Gastroesophageal sphincter (tissue), 4 donors: ENCODE data around the gene LGALS8. TPM values are rescaled to one million over a fixed set of nuclear protein-coding genes. Genes with fewer than 3 reads are reported as not detected.

Experiments used
- ATAC-seq: fragments of 150-250 bp; one replicate; pipeline ENCODE4 v1.9.1; 2016; ENCODE audit warnings: mild to moderate bottlenecking, moderate library complexity
- H3K27ac ChIP-seq, 4 donors: fragments of 200-600 bp; sonication (generic) in 3 of 4; 1 replicate in 3 of 4; 2 replicates in 1 of 4; pipeline ENCODE4 v1.5.1; 2016 to 2019
- H3K27me3 ChIP-seq: fragments of 200-600 bp; sonication (generic); one replicate; pipeline ENCODE4 v1.5.1; 2019
- H3K36me3 ChIP-seq, 2 donors: fragments of 200-600 bp; sonication (generic); one replicate each; pipeline ENCODE4 v1.5.1; 2019; ENCODE audit warnings: control low read depth in 1 of 2
- H3K4me1 ChIP-seq, 3 donors: fragments of 200-600 bp; sonication (generic); 1 replicate in 2 of 3; 2 replicates in 1 of 3; pipeline ENCODE4 v1.5.1; 2016 to 2019; ENCODE audit warnings: control low read depth in 2 of 3
- H3K4me3 ChIP-seq, 2 donors: fragments of 200-600 bp; sonication (generic); one replicate each; pipeline ENCODE4 v1.5.1; 2019; ENCODE audit warnings: mild to moderate bottlenecking in 1 of 2, moderate library complexity in 1 of 2
- H3K9me3 ChIP-seq, 3 donors: fragments of 200-600 bp; sonication (generic); one replicate each; pipeline ENCODE4 v1.5.1; 2017 to 2019; ENCODE audit warnings: control low read depth in 2 of 3
- CTCF ChIP-seq, 4 experiments: fragments of 200-600 bp in 2 of 4; fragments of 450-650 bp in 2 of 4; sonication (generic) in 1 of 4; IDR thresholded peaks; one replicate each; pipeline ENCODE4 v1.5.1; 2017 to 2019; ENCODE audit warnings: antibody characterized with exemption in 4 of 4, mild to moderate bottlenecking in 2 of 4, moderate library complexity in 2 of 4
- EP300 ChIP-seq: sonication (generic); formaldehyde crosslinking; IDR thresholded peaks from one replicate; pipeline ENCODE4 v1.6.1; 2017; ENCODE audit warnings: antibody characterized with exemption, mild to moderate bottlenecking
- POLR2A ChIP-seq, 2 donors: fragments of 450-650 bp; IDR thresholded peaks; one replicate each; pipeline ENCODE4 v1.6.1; 2017; ENCODE audit warnings: antibody characterized with exemption in 2 of 2, mild to moderate bottlenecking in 2 of 2, moderate library complexity in 1 of 2
- POLR2AphosphoS5 ChIP-seq: sonication (generic); formaldehyde crosslinking; IDR thresholded peaks from one replicate; pipeline ENCODE4 v1.6.1; 2017; ENCODE audit warnings: antibody characterized with exemption
- WGBS, 2 donors: methylation state at CpG; one replicate each; pipeline ENCODE4 v1.1.5; 2018; ENCODE audit warnings: low coverage in 1 of 2; 5-methylcytosine and 5-hydroxymethylcytosine counted together
- total RNA-seq, 4 donors: library from RNA; depleted of rRNA; stranded (reverse); fragments of >200 nt; gene quantifications; one replicate each; pipeline ENCODE4 v1.1.0, GENCODE V29; 2016

Gene LGALS8
- total RNA-seq, 4 donors from 2014 or later = 50.5 to 81.8 (median 54.7) TPM

DNA sequence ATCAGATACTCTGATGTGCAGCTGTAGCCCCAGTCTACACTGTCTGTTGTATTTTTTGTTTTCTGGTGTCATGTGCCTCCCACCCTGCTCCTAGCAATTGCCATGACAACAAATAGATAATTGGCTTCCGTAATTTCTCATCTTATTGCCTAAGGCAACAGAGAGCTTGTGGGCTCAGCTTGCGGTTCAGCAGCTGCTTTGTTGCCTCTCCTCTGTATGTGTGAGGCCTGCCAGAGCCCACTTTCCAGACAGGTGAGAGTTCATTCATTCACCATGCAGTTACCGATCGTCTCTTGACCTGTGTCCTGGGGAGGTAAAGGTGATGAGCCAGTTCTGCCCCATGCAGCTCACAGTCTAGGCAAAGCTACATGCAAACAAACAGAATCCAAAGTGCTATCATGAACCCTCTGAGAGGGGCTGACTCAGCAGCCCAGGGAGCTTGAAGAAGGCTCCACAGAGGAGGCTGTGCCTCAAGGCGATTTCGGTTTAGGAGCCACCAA is 11.9 kb downstream of the LGALS8 start:
- Histone ChIP-seq H3K36me3 (peaks cover 0 to 78% of the 10 kb centered on the region in 2 donors), H3K27ac (no peak overlapping the region), H3K9me3 (no peaks in the 10 kb centered on the region), H3K4me3 (no peak overlapping the region), H3K27me3 (no peaks in the 10 kb centered on the region), H3K4me1 (peaks cover 0 to 11% (median 0%) of the 10 kb centered on the region in 3 donors)
- no peak for ATAC-seq
- WGBS, 2 donors = 90 to 92% methylated on average over 6 of the region's 6 CpGs
- TF ChIP-seq CTCF (IDR thresholded peaks at IDR 0.05) (no peak), POLR2A (IDR thresholded peaks at IDR 0.05) (no peak), EP300 (no peak), POLR2AphosphoS5 (no peak)

GRCh38 chr1:236536540-236536939 is 12.8 kb downstream of the LGALS8 start:
- H3K27me3 ChIP-seq = no peaks in the 10 kb centered on the region
- no peaks in the 10 kb centered on the region for H3K9me3 ChIP-seq
- H3K4me1 ChIP-seq = peaks cover 0 to 10% (median 0%) of the 10 kb centered on the region in 3 donors
- TF ChIP-seq POLR2A (IDR thresholded peaks at IDR 0.05) (no peak), EP300 (no peak), POLR2AphosphoS5 (no peak), CTCF (IDR thresholded peaks at IDR 0.05) (no peak)
- H3K4me3 ChIP-seq = no peak overlapping the region
- H3K36me3 ChIP-seq = peaks cover 0 to 81% of the 10 kb centered on the region in 2 donors
- no peak overlapping the region for H3K27ac ChIP-seq
- ATAC-seq = no peak
- WGBS, 2 donors = 78 to 88% methylated on average over 4 to 5 of the region's 5 CpGs

DNA sequence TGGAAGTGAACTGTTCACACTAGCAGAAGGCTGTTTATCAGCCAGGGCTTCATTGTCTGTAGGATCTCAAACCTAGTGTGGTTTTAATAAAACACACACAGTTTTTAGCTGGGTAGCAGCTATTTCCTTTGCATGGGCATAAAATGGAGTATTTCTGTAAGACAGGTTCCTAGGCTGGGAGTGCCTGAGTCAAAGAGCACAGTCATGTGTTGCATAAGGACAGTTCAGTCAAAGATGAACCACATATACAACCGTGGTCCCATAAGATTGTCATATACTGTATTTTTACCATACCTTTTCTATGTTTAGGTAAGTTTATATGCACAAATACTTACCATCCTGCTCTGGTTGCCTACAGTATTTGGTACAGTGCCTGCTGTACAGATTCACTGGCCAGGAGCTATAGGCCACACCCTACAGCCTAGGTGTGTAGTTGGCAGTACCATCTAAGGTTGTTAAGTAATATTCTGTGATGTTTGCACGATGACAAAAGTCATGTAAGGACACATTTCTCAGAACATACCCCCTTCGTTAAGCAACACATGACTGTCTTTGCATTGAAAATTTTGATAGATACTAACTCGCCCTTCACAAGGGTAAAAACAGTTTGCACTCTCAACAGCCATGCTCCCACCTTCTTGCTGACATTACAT is 17.2 kb downstream of the LGALS8 start:
- Histone ChIP-seq H3K36me3 (peaks cover 0 to 97% of the 10 kb centered on the region in 2 donors), H3K9me3 (no peaks in the 10 kb centered on the region), H3K4me1 (no peaks in the 10 kb centered on the region), H3K27ac (no peak overlapping the region), H3K4me3 (no peak overlapping the region), H3K27me3 (no peaks in the 10 kb centered on the region)
- no peak for TF ChIP-seq POLR2A (IDR thresholded peaks at IDR 0.05)
- no peak for TF ChIP-seq EP300
- TF ChIP-seq POLR2AphosphoS5 = no peak
- no peak for ATAC-seq
- 82 to 89% methylated on average over 2 to 4 of the region's 4 CpGs for WGBS, 2 donors

DNA sequence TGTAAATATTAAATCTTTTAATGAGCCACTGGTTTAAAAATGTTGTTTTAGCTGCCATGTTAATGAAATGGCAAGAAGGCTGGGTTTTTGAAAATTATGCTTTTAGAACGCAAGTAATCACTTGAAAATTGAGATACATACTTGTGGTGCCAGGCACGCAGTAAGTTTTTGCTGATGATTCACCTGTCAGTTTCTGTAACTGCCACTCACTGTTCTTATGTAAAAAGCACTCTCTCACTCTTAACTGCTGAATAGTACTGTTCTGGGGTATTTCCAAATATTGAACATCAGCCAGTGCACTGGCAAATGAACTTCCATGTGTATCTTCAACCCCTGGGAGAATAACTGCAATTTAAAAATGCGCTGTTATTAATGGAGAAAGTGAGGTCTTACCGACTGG is 17.9 kb downstream of the LGALS8 start:
- H3K27me3 ChIP-seq = no peaks in the 10 kb centered on the region
- no peaks in the 10 kb centered on the region for H3K9me3 ChIP-seq
- no peaks in the 10 kb centered on the region for H3K4me1 ChIP-seq
- no peak overlapping the region for H3K4me3 ChIP-seq
- TF ChIP-seq POLR2AphosphoS5 (no peak), EP300 (no peak), CTCF (IDR thresholded peaks at IDR 0.05) (no peak), POLR2A (IDR thresholded peaks at IDR 0.05) (no peak)
- no peak overlapping the region for H3K27ac ChIP-seq
- 74 to 79% methylated on average over 3 to 4 of the region's 4 CpGs for WGBS, 2 donors
- peaks cover 0 to 97% of the 10 kb centered on the region in 2 donors for H3K36me3 ChIP-seq
- ATAC-seq = no peak

DNA sequence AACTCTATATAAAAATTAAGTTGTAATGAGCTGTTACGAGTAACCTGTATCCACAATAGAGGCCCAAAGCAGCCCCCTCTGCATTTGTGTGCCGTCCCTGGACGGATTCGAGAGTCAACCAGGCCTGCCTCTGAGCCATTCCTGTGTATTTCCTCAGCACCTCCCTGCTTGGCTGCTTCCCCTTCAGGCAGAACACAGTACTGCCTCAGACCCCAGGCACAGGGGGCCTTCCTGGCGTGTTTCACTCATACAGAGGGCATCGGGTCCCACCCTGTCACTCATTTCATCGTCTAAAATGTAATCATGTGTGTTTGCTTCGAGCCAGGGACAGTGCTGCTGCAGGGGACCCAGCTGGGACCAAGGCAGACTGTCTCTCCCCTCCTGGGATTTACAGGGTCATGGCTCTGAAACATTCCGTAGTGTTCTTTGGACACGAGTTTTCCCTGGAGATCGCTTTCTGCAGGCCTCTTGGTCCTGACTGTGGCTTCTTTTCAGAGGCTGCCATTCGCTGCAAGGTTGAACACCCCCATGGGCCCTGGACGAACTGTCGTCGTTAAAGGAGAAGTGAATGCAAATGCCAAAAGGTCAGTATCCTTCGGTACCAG is 19.4 kb downstream of the LGALS8 start:
- peak; percentile 31 for ATAC-seq
- Histone ChIP-seq H3K27me3 (no peaks in the 10 kb centered on the region), H3K4me1 (no peaks in the 10 kb centered on the region), H3K4me3 (no peak overlapping the region), H3K36me3 (peaks cover 0 to 100% of the 10 kb centered on the region in 2 donors), H3K9me3 (no peaks in the 10 kb centered on the region), H3K27ac (no peak overlapping the region)
- 72 to 78% methylated on average over 8 of the region's 16 CpGs for WGBS, 2 donors
- TF ChIP-seq EP300 (no peak), POLR2AphosphoS5 (no peak), POLR2A (IDR thresholded peaks at IDR 0.05) (no peak), CTCF (IDR thresholded peaks at IDR 0.05) (no peak)
